SU-DHL-6 (cell line): ENCODE results near the gene KCNJ1.

Experiments
- CTCF ChIP-seq: fragments of 200-600 bp; sonication (generic); IDR thresholded peaks from one replicate; pipeline ENCODE4 v1.5.1; 2017; ENCODE audit warnings: antibody characterized with exemption, mild to moderate bottlenecking, low read length, moderate library complexity; ENCODE audit not compliant: insufficient read depth, poor library complexity, severe bottlenecking
- EZH2phosphoT487 ChIP-seq: fragments of 200-600 bp; sonication (generic), shearing (Covaris generic); conservative IDR thresholded peaks from 2 replicates; pipeline ENCODE4 v1.6.1; 2018; ENCODE audit warnings: mild to moderate bottlenecking, antibody characterized with exemption, low read length, moderate library complexity, mixed read lengths

- TF ChIP-seq CTCF (no peak), EZH2phosphoT487 (no peak)
Measured at GRCh38 chr11:128828350-128828749, 38.7 kb downstream of the KCNJ1 start.
